Measurements from ENCODE around the gene TMEM259.

Gene TMEM259

GRCh38 chr19:1000591-1001537 is 20.1 kb downstream of the TMEM259 start:
- no peak for DNase-seq

- DNase-seq: peak; percentile 38
These were observed 20.8 kb downstream of the TMEM259 start, which contains the start of gene GRIN3B for GRCh38 chr19:1000095-1000494. GRIN3B (plus strand) TSS chr19:1000419; CDS start chr19:1000438, 19 bp downstream.

GRCh38 chr19:999379-999719 is 21.6 kb downstream of the TMEM259 start:
- no peak for DNase-seq

- no peak for DNase-seq
These were observed 22.9 kb downstream of the TMEM259 start for GRCh38 chr19:998064-998463.

GRCh38 chr19:996051-996838 is 24.7 kb downstream of the TMEM259 start:
- DNase-seq: peak; percentile 33

GRCh38 chr19:995051-995827 is 25.7 kb downstream of the TMEM259 start:
- no peak for DNase-seq

- no peak for DNase-seq
These were observed 26.4 kb downstream of the TMEM259 start for GRCh38 chr19:994516-994915.

GRCh38 chr19:993831-994393 is 27.0 kb downstream of the TMEM259 start:
- DNase-seq: no peak

GRCh38 chr19:993361-993830 is 27.5 kb downstream of the TMEM259 start:
- DNase-seq: no peak

GRCh38 chr19:992670-993055 is 28.3 kb downstream of the TMEM259 start:
- no peak for DNase-seq

GRCh38 chr19:991932-992669 is 28.8 kb downstream of the TMEM259 start:
- DNase-seq: no peak

- DNase-seq: no peak
These were observed 29.6 kb downstream of the TMEM259 start for GRCh38 chr19:991174-991931.

GRCh38 chr19:990746-991145 is 30.2 kb downstream of the TMEM259 start:
- DNase-seq: no peak

- DNase-seq: no peak
These were observed 30.8 kb downstream of the TMEM259 start for GRCh38 chr19:990119-990571.

GRCh38 chr19:989381-990081 is 31.4 kb downstream of the TMEM259 start:
- DNase-seq: no peak

GRCh38 chr19:988510-988909 is 32.4 kb downstream of the TMEM259 start:
- DNase-seq: no peak

GRCh38 chr19:988081-988480 is 32.8 kb downstream of the TMEM259 start:
- no peak for DNase-seq

- DNase-seq: no peak
These were observed 34.8 kb downstream of the TMEM259 start for GRCh38 chr19:986083-986482.

- DNase-seq: peak; percentile 87
These were observed 36.6 kb downstream of the TMEM259 start, which contains the start of gene WDR18 for GRCh38 chr19:984165-984967. WDR18 (plus strand) TSS chr19:984345; CDS start chr19:984354, 9 bp downstream.
